B cell (primary cell): ENCODE measurements around the gene LIX1. TPM values are rescaled to one million over a fixed set of nuclear protein-coding genes. Genes with fewer than 3 reads are reported as not detected.

Experiments
- ATAC-seq: fragments of 200-7000 bp; cut with Tn5 transposase; one replicate; pipeline ENCODE4 v1.10.0; 2021; ENCODE audit warnings: low read depth, mild to moderate bottlenecking, moderate number of reproducible peaks, moderate library complexity
- CTCF ChIA-PET: fragments of 350-600 bp; sonication (Branson Sonifier 250); formaldehyde crosslinking; loops from one replicate; lab custom pipeline; 2021; ENCODE audit warnings: antibody characterized with exemption, inconsistent platforms; lab: Charles Lee
- POLR2A ChIA-PET: fragments of 350-600 bp; sonication (Branson Sonifier 250); formaldehyde crosslinking; loops from one replicate; lab custom pipeline; 2021; ENCODE audit warnings: antibody characterized with exemption; lab: Charles Lee
- DNase-seq: peaks from one replicate; pipeline ENCODE4 v3.0.0; 2013
- H2AFZ ChIP-seq: 2 replicates; pipeline ENCODE4 v1.6.1; 2012; ENCODE audit warnings: mild to moderate bottlenecking, low read depth, low read length; ENCODE audit not compliant: insufficient read depth, poor library complexity, severe bottlenecking
- H3K27ac ChIP-seq, 2 donors: 1 replicate in 1 of 2; 2 replicates in 1 of 2; pipeline ENCODE4 v1.5.1; 2012 to 2013; ENCODE audit warnings: low read length in 2 of 2, mild to moderate bottlenecking in 2 of 2, moderate library complexity in 1 of 2
- H3K27me3 ChIP-seq, 4 experiments: fragments of 200-600 bp in 1 of 4; sonication (generic) in 1 of 4; replicated peaks in 1 of 4; 1 replicate in 2 of 4; 2 replicates in 2 of 4; pipeline versions ENCODE4 v1.6.1 to v1.7.0; 2013 to 2016; ENCODE audit warnings: low read length in 3 of 4, mild to moderate bottlenecking in 2 of 4, mixed read lengths in 1 of 4, moderate library complexity in 1 of 4; ENCODE audit not compliant: insufficient read depth in 4 of 4, control insufficient read depth in 3 of 4; ENCODE audit errors: control extremely low read depth in 1 of 4
- H3K36me3 ChIP-seq, 2 experiments: replicated peaks in 1 of 2; 1 replicate in 1 of 2; 2 replicates in 1 of 2; pipeline versions ENCODE4 v1.6.1 to v1.7.1; 2013; ENCODE audit warnings: low read length in 1 of 2; ENCODE audit not compliant: insufficient read depth in 2 of 2, control insufficient read depth in 1 of 2; ENCODE audit errors: control extremely low read depth in 1 of 2, extremely low read depth in 1 of 2
- H3K4me1 ChIP-seq, 2 donors: fragments of 200-600 bp in 1 of 2; sonication (generic) in 1 of 2; 1 replicate in 1 of 2; 2 replicates in 1 of 2; pipeline versions ENCODE4 v1.5.1 to v1.6.1; 2013 to 2017; ENCODE audit warnings: low read length in 2 of 2; ENCODE audit not compliant: control insufficient read depth in 2 of 2, insufficient read depth in 2 of 2
- H3K4me2 ChIP-seq: replicated peaks from 2 replicates; pipeline ENCODE3; 2012; ENCODE audit warnings: mild to moderate bottlenecking, low read depth, low read length; ENCODE audit not compliant: poor library complexity, severe bottlenecking
- H3K4me3 ChIP-seq, 5 experiments: fragments of 200-600 bp in 1 of 5; sonication (generic) in 1 of 5; 1 replicate in 3 of 5; 2 replicates in 2 of 5; pipeline versions ENCODE4 v1.5.1 to v1.7.0; 2011 to 2016; ENCODE audit warnings: low read length in 4 of 5, mild to moderate bottlenecking in 4 of 5, low read depth in 2 of 5, control low read depth in 1 of 5, moderate library complexity in 1 of 5; ENCODE audit not compliant: insufficient read depth in 1 of 5; ENCODE audit errors: control extremely low read depth in 1 of 5, extremely low read depth in 1 of 5
- H3K79me2 ChIP-seq: fragments of 200-600 bp; sonication (generic); one replicate; pipeline ENCODE4 v1.6.0; 2016; ENCODE audit warnings: low read length; ENCODE audit not compliant: control insufficient read depth, insufficient read depth
- H3K9ac ChIP-seq: fragments of 200-600 bp; sonication (generic); 2 replicates; pipeline ENCODE4 v1.6.1; 2017; ENCODE audit warnings: mild to moderate bottlenecking, low read length, moderate library complexity
- H3K9me3 ChIP-seq, 3 donors: one replicate each; pipeline versions ENCODE4 v1.6.1 to v1.7.1; 2013; ENCODE audit warnings: low read length in 2 of 3; ENCODE audit not compliant: control insufficient read depth in 2 of 3, insufficient read depth in 1 of 3; ENCODE audit errors: control extremely low read depth in 1 of 3
- H4K20me1 ChIP-seq: 2 replicates; pipeline ENCODE4 v1.6.0; 2012; ENCODE audit warnings: mild to moderate bottlenecking, low read length; ENCODE audit not compliant: insufficient read depth, control insufficient read depth, poor library complexity, severe bottlenecking
- H3K27ac Mint-ChIP-seq: one replicate; pipeline ENCODE4 v1.8.0; 2021; ENCODE audit warnings: mixed read lengths
- H3K27me3 Mint-ChIP-seq: one replicate; pipeline ENCODE4 v1.8.0; 2021; ENCODE audit warnings: mixed read lengths
- H3K4me1 Mint-ChIP-seq: one replicate; pipeline ENCODE4 v1.8.0; 2021; ENCODE audit warnings: mixed read lengths
- H3K4me3 Mint-ChIP-seq: one replicate; pipeline ENCODE4 v1.8.0; 2021; ENCODE audit warnings: mixed read lengths
- H3K9me3 Mint-ChIP-seq: one replicate; pipeline ENCODE4 v1.8.0; 2022; ENCODE audit warnings: mixed read lengths; ENCODE audit not compliant: insufficient read depth
- CTCF ChIP-seq: fragments of 200-600 bp; IDR thresholded peaks from one replicate; pipeline ENCODE4 v1.8.0; 2022; ENCODE audit warnings: antibody characterized with exemption, mild to moderate bottlenecking
- EZH2 ChIP-seq: IDR thresholded peaks from 2 replicates; pipeline ENCODE4 v1.6.1; 2012; ENCODE audit warnings: borderline replicate concordance, low read depth, mild to moderate bottlenecking, moderate library complexity, low read length; ENCODE audit not compliant: insufficient read depth, poor library complexity, severe bottlenecking
- WGBS: methylation state at CpG from one replicate; pipeline ENCODE4 v1.1.5; 2013; ENCODE audit warnings: missing lambda C conversion rate; ENCODE audit not compliant: insufficient coverage; 5-methylcytosine and 5-hydroxymethylcytosine counted together
- intact Hi-C: fragments of 100-400 bp; cut with micrococcal nuclease; formaldehyde crosslinking; loops from one replicate; pipeline ENCODE4 v1.10.0; 2022
- polyA plus RNA-seq: library from polyadenylated mRNA; depleted of rRNA; stranded (reverse); fragments of >200 nt; gene quantifications from 2 replicates; pipeline ENCODE4 v1.2.3, GENCODE V29; 2012
- total RNA-seq, 2 donors: library from RNA; stranded (reverse); fragments of 120-200 nt in 1 of 2; gene quantifications; 1 replicate in 1 of 2; 2 replicates in 1 of 2; pipeline versions ENCODE4 v1.2.3 to v1.2.4, GENCODE V29; 2013 to 2022

LIX1 gene
- total and polyA plus RNA-seq, 2 donors (not counting 1 experiment from before 2014, with no cell fraction given) = not detected

GRCh38 chr5:97100476-97100875, 41.9 kb downstream of the LIX1 start:
- Mint-ChIP-seq H3K27me3 (no peaks in the 10 kb centered on the region), H3K27ac (no peak overlapping the region), H3K4me3 (no peak overlapping the region), H3K4me1 (peaks cover 2% of the 10 kb centered on the region), H3K9me3 (no peaks in the 10 kb centered on the region)
- ChIA-PET POLR2A (no interaction called here), CTCF (interaction anchor here (1.4 kb wide), 1 partner anchor 42 kb away, joined by 3 read pairs; the partner anchor contains the start of gene LIX1)
- H2AFZ ChIP-seq = no peak overlapping the region
- TF ChIP-seq CTCF (no peak), EZH2 (no peak)
- WGBS = 100% methylated on average over 1 of the region's 2 CpGs
- H3K9ac ChIP-seq = no peak overlapping the region
- H3K27ac ChIP-seq = no peak overlapping the region
- H3K27me3 ChIP-seq = no peaks in the 10 kb centered on the region
- H3K4me1 ChIP-seq = no peaks in the 10 kb centered on the region
- H3K79me2 ChIP-seq = no peaks in the 10 kb centered on the region
- DNase-seq = no peak
- peaks cover 5% of the 10 kb centered on the region for H4K20me1 ChIP-seq
- H3K9me3 ChIP-seq = no peaks in the 10 kb centered on the region
- peaks cover 6 to 24% of the 10 kb centered on the region in 2 experiments for H3K36me3 ChIP-seq
- no peak overlapping the region for H3K4me3 ChIP-seq
- H3K4me2 ChIP-seq = no peak overlapping the region
- intact Hi-C loops = no loop called here
- ATAC-seq = no peak

GRCh38 chr5:97098922-97099321, 43.5 kb downstream of the LIX1 start:
- ATAC-seq (no peak), DNase-seq (no peak)
- Histone ChIP-seq H3K79me2 (no peaks in the 10 kb centered on the region), H3K36me3 (peaks cover 6 to 18% of the 10 kb centered on the region in 2 experiments), H3K4me3 (no peak overlapping the region), H2AFZ (no peak overlapping the region), H3K4me1 (peaks cover 3 to 4% of the 10 kb centered on the region in 2 donors), H3K27me3 (no peaks in the 10 kb centered on the region), H3K27ac (no peak overlapping the region), H3K9ac (no peak overlapping the region), H3K9me3 (no peaks in the 10 kb centered on the region), H3K4me2 (no peak overlapping the region), H4K20me1 (peaks cover 10% of the 10 kb centered on the region)
- no peaks in the 10 kb centered on the region for H3K27me3 Mint-ChIP-seq
- intact Hi-C loops = no loop called here
- TF ChIP-seq EZH2 (no peak), CTCF (no peak)
- ChIA-PET POLR2A (no interaction called here), CTCF (no interaction called here)
- no peaks in the 10 kb centered on the region for H3K9me3 Mint-ChIP-seq
- no peak overlapping the region for H3K27ac Mint-ChIP-seq
- H3K4me1 Mint-ChIP-seq = peaks cover 6% of the 10 kb centered on the region
- 56% methylated on average over 1 of the region's 5 CpGs for WGBS
- no peak overlapping the region for H3K4me3 Mint-ChIP-seq
